Aorta (tissue), 5 donors: Measurements from ENCODE around the gene ZFAND5. TPM values are rescaled to one million over a fixed set of nuclear protein-coding genes. Genes with fewer than 3 reads are reported as not detected.

Experiments
- ATAC-seq: fragments of 200-7000 bp; cut with Tn5 transposase; one replicate; pipeline ENCODE4 v1.9.1; 2022; ENCODE audit warnings: moderate library complexity; ENCODE audit not compliant: low FRiP score
- DNase-seq, 2 donors: peaks; one replicate each; pipeline ENCODE4 v3.0.0-alpha.2; 2020
- H3K27ac ChIP-seq, 2 donors: one replicate each; pipeline ENCODE4 v1.5.1; 2013; ENCODE audit warnings: low read length in 2 of 2, mild to moderate bottlenecking in 2 of 2, moderate library complexity in 2 of 2, control low read depth in 1 of 2, inconsistent platforms in 1 of 2, low read depth in 1 of 2
- H3K27me3 ChIP-seq, 2 donors: one replicate each; pipeline ENCODE4 v1.6.1; 2013; ENCODE audit warnings: control low read depth in 1 of 2, low read length in 1 of 2, mild to moderate bottlenecking in 1 of 2, moderate library complexity in 1 of 2; ENCODE audit not compliant: insufficient read depth in 2 of 2, control insufficient read depth in 1 of 2
- H3K36me3 ChIP-seq, 2 donors: one replicate each; pipeline ENCODE4 v1.6.1; 2013; ENCODE audit warnings: control low read depth in 1 of 2, low read length in 1 of 2, mild to moderate bottlenecking in 1 of 2; ENCODE audit not compliant: insufficient read depth in 2 of 2, control insufficient read depth in 1 of 2
- H3K4me1 ChIP-seq, 2 donors: one replicate each; pipeline ENCODE4 v1.6.1; 2013; ENCODE audit warnings: low read length in 2 of 2, control low read depth in 1 of 2, mild to moderate bottlenecking in 1 of 2, moderate library complexity in 1 of 2; ENCODE audit not compliant: insufficient read depth in 2 of 2, control insufficient read depth in 1 of 2
- H3K4me3 ChIP-seq, 2 donors: one replicate each; pipeline ENCODE4 v1.5.1; 2013; ENCODE audit warnings: low read length in 2 of 2, control low read depth in 1 of 2, mild to moderate bottlenecking in 1 of 2
- H3K9me3 ChIP-seq: one replicate; pipeline ENCODE4 v1.6.1; 2013; ENCODE audit warnings: mild to moderate bottlenecking, low read length; ENCODE audit not compliant: control insufficient read depth
- WGBS, 2 donors: extraction: QIAGEN DNeasy Blood & Tissue Kit; methylation state at CpG; one replicate each; pipeline ENCODE4 v1.1.7; 2013; 5-methylcytosine and 5-hydroxymethylcytosine counted together
- intact Hi-C, 2 donors: fragments of 100-400 bp; cut with DNase I; formaldehyde crosslinking; loops; one replicate each; pipeline versions ENCODE4 v1.14.2 to v1.15.0; 2022
- polyA plus RNA-seq, 2 donors: library from polyadenylated mRNA; stranded (reverse); fragments of 200-250 nt; gene quantifications; one replicate each; pipeline ENCODE4 v1.2.3, GENCODE V29; 2013
- total RNA-seq, 2 donors: library from RNA; stranded (reverse); fragmentation: NEBNext Ultra II Directional; extraction: Animal tissue kit (Norgen Biotek cat#: 25700); gene quantifications; one replicate each; pipeline ENCODE4 v1.2.1, GENCODE V29; 2021
- donor health status: healthy with polysubstance abuse.
- donor health status: Bipolar disorder and iron deficiency.
- donor health status: DM: no; HTN: no; CAD: no.
- donor health status: DM: no; HTN: no; CAD: no.
- donor health status: DM: yes; HTN: yes; CAD: no.

The ZFAND5 gene
- total and polyA plus RNA-seq, 4 donors: 79.4 to 205 (median 142) TPM

- Histone ChIP-seq H3K36me3 (no peaks in the 10 kb centered on the region), H3K4me3 (no peak overlapping the region), H3K9me3 (no peaks in the 10 kb centered on the region), H3K27me3 (no peaks in the 10 kb centered on the region), H3K4me1 (no peaks in the 10 kb centered on the region), H3K27ac (no peak overlapping the region)
- ATAC-seq (no peak), DNase-seq (no peak)
- intact Hi-C loops: no loop called here
Observed at GRCh38 chr9:72371151-72371550, 6.1 kb upstream of the ZFAND5 start.

GRCh38 chr9:72365525-72366256, 683 bp upstream of the ZFAND5 start:
- no peaks in the 10 kb centered on the region for H3K9me3 ChIP-seq
- ATAC-seq: peak; percentile 84
- peak; percentile 91 to 94 for DNase-seq
- no peaks in the 10 kb centered on the region for H3K4me1 ChIP-seq
- peak overlapping the region; percentile 32 to 48 for H3K4me3 ChIP-seq
- peak overlapping the region; percentile 80 to 95 for H3K27ac ChIP-seq
- no peaks in the 10 kb centered on the region for H3K36me3 ChIP-seq
- H3K27me3 ChIP-seq: no peaks in the 10 kb centered on the region
- WGBS, 2 donors: 1% methylated on average over 38 of the region's 38 CpGs
- intact Hi-C loops: no loop called here

- peaks cover 0 to 6% of the 10 kb centered on the region in 2 donors for H3K4me1 ChIP-seq
- DNase-seq (peak; percentile 80 to 88), ATAC-seq (peak; percentile 42)
- intact Hi-C loops: loop anchor here in 1 of 2 donors (5.0 kb wide), 1 partner anchor 218 kb away; no protein-coding TSS in a partner anchor
- H3K27ac ChIP-seq: peak overlapping the region; percentile 96 to 98
- peak overlapping the region; percentile 89 to 95 for H3K4me3 ChIP-seq
- no peaks in the 10 kb centered on the region for H3K27me3 ChIP-seq
- no peaks in the 10 kb centered on the region for H3K9me3 ChIP-seq
- WGBS, 2 donors: 1% methylated on average over 56 to 73 of the region's 73 CpGs
- no peaks in the 10 kb centered on the region for H3K36me3 ChIP-seq
Observed at GRCh38 chr9:72363908-72364678, 915 bp downstream of the ZFAND5 start.

GRCh38 chr9:72363236-72363635, 1.8 kb downstream of the ZFAND5 start:
- Histone ChIP-seq H3K9me3 (no peaks in the 10 kb centered on the region), H3K27ac (peak overlapping the region; percentile 82 to 86), H3K4me1 (peaks cover 0 to 6% of the 10 kb centered on the region in 2 donors), H3K27me3 (no peaks in the 10 kb centered on the region), H3K36me3 (no peaks in the 10 kb centered on the region), H3K4me3 (peak overlapping the region; percentile 89 to 95)
- intact Hi-C loops: loop anchor here in 1 of 2 donors (5.0 kb wide), 1 partner anchor 219 kb away; no protein-coding TSS in a partner anchor
- ATAC-seq (no peak), DNase-seq (no peak)
- 2% methylated on average over 2 of the region's 2 CpGs for WGBS, 2 donors

- ATAC-seq (peak; percentile 51), DNase-seq (peak in 1 of 2 donors; percentile 81)
- Histone ChIP-seq H3K27me3 (no peaks in the 10 kb centered on the region), H3K4me3 (peak overlapping the region; percentile 89 to 95), H3K27ac (peak overlapping the region; percentile 49 to 82), H3K4me1 (peaks cover 0 to 6% of the 10 kb centered on the region in 2 donors), H3K9me3 (no peaks in the 10 kb centered on the region), H3K36me3 (no peaks in the 10 kb centered on the region)
- intact Hi-C loops: loop anchor here in 1 of 2 donors (5.0 kb wide), 1 partner anchor 220 kb away; no protein-coding TSS in a partner anchor
- 0 to 1% methylated on average over 2 of the region's 2 CpGs for WGBS, 2 donors
Observed at GRCh38 chr9:72362680-72363139, 2.3 kb downstream of the ZFAND5 start.

- H3K27me3 ChIP-seq: no peaks in the 10 kb centered on the region
- no peaks in the 10 kb centered on the region for H3K9me3 ChIP-seq
- no peak for ATAC-seq
- no peak overlapping the region for H3K27ac ChIP-seq
- WGBS, 2 donors: 3 to 14% methylated on average over 2 of the region's 2 CpGs
- no peak for DNase-seq
- intact Hi-C loops: loop anchor here in 1 of 2 donors (5.0 kb wide), 1 partner anchor 220 kb away; no protein-coding TSS in a partner anchor
- peak overlapping the region; percentile 89 to 95 for H3K4me3 ChIP-seq
- H3K36me3 ChIP-seq: no peaks in the 10 kb centered on the region
- peaks cover 0 to 6% of the 10 kb centered on the region in 2 donors for H3K4me1 ChIP-seq
Observed at GRCh38 chr9:72362118-72362531, 2.9 kb downstream of the ZFAND5 start.

GRCh38 chr9:72361217-72361616, 3.8 kb downstream of the ZFAND5 start:
- intact Hi-C loops: loop anchor here in 1 of 2 donors (5.0 kb wide), 1 partner anchor 221 kb away; no protein-coding TSS in a partner anchor
- Histone ChIP-seq H3K4me1 (peaks cover 0 to 8% of the 10 kb centered on the region in 2 donors), H3K36me3 (no peaks in the 10 kb centered on the region), H3K9me3 (no peaks in the 10 kb centered on the region), H3K27ac (no peak overlapping the region), H3K27me3 (no peaks in the 10 kb centered on the region), H3K4me3 (peak overlapping the region; percentile 50 to 58)
- WGBS, 2 donors: 1 to 6% methylated on average over 3 of the region's 3 CpGs
- ATAC-seq (no peak), DNase-seq (no peak)

- no peak for DNase-seq
- Histone ChIP-seq H3K27ac (no peak overlapping the region), H3K36me3 (peaks cover 0 to 4% of the 10 kb centered on the region in 2 donors), H3K27me3 (no peaks in the 10 kb centered on the region), H3K9me3 (no peaks in the 10 kb centered on the region), H3K4me3 (no peak overlapping the region), H3K4me1 (peaks cover 0 to 9% of the 10 kb centered on the region in 2 donors)
- intact Hi-C loops: loop anchor here in 1 of 2 donors (5.0 kb wide), 1 partner anchor 222 kb away; no protein-coding TSS in a partner anchor
- no peak for ATAC-seq
Observed at GRCh38 chr9:72360324-72360723, 4.7 kb downstream of the ZFAND5 start.
